Cardiac septum (tissue), 1 donor: Measurements from ENCODE around the gene NAV3. TPM values are rescaled to one million over a fixed set of nuclear protein-coding genes. Genes with fewer than 3 reads are reported as not detected.

Experiments
- DNase-seq: peaks from one replicate; pipeline ENCODE4 v3.0.0-alpha.2; 2020; ENCODE audit warnings: low spot score
- intact Hi-C: fragments of 100-400 bp; cut with DNase I; formaldehyde crosslinking; loops from one replicate; pipeline ENCODE4 v1.14.0; 2022
- total RNA-seq: library from RNA; stranded (reverse); fragmentation: NEBNext Ultra II Directional; extraction: Animal tissue kit (Norgen Biotek cat#: 25700); gene quantifications from one replicate; pipeline ENCODE4 v1.2.1, GENCODE V29; 2021
- donor health status: DM: no; HTN: no; CAD: no.

Gene NAV3
- total RNA-seq, 1 donor from 2014 or later = 2.9 TPM

DNA sequence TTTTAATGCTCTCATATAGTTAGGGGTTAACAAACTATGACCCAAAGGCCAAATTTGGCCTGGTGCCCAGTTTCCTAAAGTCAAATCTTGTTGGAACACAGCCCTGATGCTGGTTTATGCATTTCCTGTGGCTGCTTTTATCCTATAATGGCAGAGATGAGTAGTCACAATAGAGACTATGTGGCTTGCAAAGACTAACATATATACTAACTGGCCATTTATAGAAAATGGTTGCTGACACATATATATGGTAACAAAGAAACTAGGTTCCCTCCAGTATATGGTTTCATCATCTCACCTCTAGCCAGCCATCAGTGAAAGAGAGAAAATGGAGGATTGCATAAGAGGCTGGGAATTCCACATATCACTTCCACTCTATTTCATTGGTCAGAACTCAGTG is 10.8 kb downstream of the NAV3 start:
- DNase-seq = no peak
- intact Hi-C loops = no loop called here

DNA sequence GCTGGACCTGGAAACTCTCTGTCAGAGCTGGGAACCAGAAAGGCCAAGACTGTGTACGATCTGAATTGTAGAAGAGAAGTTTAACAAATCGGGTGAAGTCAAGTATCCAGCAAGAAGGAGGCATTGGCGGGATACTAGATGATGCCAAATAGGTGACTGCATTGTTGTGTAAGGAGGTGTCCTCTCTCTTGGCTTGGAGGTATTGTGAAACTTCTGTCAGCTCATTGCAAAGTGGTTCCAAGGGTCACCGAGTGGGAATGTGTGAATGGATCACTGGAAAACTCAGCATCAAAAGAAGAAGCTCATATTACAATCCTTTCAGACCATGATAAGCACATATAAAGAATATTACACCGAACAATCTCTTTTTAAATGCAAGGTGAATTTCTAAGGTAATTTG is 11.7 kb downstream of the NAV3 start:
- DNase-seq = no peak

DNA sequence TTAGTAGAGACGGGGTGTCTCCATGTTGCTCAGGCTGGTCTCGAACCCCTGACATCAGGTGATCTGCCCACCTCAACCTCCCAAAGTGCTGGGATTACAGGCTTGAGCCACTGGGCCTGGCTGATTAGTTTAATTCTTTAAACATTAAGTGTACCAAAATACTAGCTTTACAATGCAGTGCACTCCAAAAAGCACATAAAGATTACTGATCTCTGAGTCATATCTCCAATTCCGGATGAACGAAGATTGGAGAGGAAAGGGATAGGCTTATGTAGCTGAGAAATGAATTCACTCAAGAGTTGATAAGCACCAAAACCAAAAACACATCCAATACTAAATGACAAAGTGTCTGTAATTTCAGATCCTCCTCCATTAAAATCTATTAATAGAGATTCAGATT is 15.1 kb downstream of the NAV3 start:
- no peak for DNase-seq
- intact Hi-C loops = no loop called here

More for the DNA sequence above, 11.7 kb downstream of the NAV3 start:
- intact Hi-C loops = no loop called here

DNA sequence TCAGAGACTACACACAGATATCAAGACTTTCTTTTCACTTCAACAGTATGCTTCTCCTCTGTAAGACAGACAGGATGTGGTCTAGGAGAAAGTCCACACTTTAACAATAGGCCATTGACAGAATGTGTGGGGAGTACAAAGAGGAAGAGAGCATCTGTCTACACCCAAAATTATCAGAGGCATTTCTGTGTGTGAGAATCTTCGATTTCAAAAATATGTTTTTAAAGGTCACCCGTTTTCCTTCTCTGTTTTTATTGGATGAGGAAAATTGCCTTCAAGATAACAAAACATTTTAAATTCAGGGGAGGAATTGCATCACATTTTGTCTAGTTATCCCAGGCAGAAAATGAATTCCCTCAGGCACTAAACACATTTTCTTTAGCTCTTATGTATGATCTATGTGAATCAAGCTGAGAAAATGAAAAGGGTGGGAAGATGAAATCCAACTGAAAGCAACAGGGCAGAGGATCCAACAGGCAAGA is 16.4 kb downstream of the NAV3 start:
- DNase-seq = no peak
- intact Hi-C loops = no loop called here

DNA sequence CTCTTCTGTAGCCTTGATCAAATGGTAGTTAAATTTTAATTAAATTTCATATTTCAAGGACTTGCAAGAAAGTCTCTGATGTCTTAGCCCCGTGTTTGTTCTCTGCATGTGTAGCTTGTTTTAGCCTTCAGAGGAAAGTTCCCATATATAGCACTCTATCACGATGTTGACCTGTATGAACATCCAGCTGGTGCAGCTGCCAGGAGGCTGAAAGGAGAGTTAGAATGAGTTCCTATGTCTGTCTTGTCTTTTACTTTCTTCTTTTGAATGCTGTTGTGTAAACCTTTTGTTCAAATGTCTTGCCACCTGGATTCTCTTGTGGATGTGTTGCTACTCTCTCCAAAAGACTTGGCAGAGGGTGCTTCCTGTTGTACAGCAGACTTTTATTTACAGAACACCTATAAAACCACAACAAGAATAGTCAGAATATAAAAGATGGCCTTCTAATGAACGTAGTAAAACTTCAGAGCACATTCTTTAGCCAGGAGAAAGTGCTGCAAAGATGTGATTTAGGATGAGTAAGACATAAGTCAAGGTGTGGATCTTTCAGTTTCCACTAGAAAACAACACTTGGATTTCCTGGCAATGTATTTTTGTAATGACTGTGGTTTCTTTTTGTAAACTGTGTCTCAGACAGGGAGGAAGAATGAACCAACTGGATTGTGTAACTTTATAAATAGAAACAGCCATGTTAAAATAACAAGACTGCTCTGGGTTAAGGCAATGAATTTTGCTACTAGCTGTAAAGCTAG is 17.2 kb downstream of the NAV3 start:
- DNase-seq = no peak
- intact Hi-C loops = no loop called here

DNA sequence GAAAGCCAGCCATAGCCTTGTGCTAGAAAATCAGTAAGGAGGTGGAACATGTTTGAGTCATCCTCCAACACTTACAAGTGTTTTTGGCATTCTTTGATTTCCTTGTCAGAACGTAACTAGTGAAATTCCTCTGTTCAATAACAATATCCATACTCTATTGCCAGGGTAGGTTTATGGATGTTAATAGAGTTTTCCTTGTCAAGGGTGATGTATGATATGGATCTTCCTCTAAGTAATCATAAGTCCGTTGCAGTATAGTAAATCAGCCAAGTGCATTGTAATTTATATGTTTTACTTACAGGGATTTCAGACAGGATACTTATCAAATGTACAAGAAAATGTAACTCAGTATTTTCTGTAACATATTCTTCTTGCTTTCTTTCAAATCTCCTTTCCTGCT is 19.4 kb downstream of the NAV3 start:
- intact Hi-C loops = no loop called here
- DNase-seq = no peak

DNA sequence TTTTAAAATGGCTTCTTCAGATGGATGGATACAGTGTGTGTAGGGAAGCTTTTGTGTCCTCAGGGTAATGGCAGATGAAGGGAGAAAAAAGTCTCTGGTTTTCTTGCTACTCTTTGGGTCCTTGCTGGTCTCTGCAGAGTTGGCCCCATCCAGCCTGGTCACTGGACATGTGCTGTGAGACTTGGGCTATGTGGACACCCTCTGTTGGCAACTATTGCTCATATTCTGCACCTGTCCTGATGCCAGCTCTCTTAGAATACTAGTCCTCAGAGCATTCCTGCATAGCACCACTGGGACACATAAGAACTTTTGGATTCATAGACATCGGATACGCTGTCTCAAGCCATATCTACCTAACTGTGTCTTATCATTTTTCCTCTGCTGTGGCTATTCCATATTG is 20.0 kb downstream of the NAV3 start:
- intact Hi-C loops = no loop called here
- no peak for DNase-seq

DNA sequence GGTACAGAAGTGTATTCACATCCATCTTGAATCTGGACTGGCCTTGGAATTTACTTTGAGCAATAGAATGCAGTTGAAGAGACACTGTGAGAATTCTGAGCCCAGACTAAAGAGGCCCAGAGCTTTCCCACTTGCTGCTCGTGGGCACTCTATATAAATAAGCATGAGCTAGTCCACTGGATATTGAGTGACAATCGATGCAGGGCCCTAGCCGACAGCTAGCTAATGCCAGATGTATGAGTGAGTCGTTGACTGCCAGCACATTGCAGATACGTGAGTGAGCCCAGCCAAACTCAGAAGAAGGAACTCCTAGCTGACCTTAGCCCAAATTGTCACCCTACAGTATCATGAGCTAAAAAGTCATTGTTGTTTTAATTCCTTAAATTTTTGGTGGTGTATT is 24.9 kb downstream of the NAV3 start:
- peak; percentile 76 for DNase-seq

DNA sequence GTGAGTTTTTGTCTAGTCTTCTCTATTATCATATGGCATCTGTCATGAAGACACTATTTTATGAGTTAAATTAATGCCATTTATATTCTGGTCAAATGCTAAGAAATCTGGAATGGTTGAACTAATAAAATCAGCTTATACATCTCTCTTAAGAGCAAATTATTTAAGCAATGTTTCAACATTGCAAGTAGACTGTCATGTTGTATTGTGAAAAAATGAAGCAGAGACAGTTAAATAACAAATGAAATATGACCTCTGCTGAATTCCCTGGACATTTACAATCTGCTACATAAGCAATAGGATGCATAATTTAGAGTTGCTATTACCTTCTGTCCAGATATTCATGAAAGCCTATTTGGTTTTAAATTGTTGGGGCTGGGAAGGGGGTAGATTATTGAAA is 30.6 kb downstream of the NAV3 start:
- intact Hi-C loops = no loop called here

More for the DNA sequence above, 24.9 kb downstream of the NAV3 start:
- intact Hi-C loops = no loop called here

DNA sequence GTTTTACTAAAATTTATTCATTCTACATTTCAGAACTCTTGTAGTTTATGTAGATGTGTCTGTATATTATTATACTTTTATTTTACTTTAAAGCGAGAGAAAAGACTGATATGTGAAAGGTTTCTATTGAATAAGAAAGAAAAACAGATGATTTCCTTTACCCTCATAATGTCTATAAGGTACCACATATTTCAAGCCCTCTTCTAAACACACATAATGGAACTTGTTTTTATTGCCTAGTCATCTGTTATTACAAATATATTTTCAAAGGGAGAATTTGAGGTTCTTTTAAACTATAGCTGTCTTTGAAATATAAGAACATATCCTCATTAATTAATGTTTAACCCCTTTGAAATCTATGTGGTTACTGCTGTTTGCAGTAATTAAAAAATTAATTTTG is 34.5 kb downstream of the NAV3 start:
- intact Hi-C loops = no loop called here
- no peak for DNase-seq

More for the DNA sequence above, 30.6 kb downstream of the NAV3 start:
- DNase-seq = no peak

DNA sequence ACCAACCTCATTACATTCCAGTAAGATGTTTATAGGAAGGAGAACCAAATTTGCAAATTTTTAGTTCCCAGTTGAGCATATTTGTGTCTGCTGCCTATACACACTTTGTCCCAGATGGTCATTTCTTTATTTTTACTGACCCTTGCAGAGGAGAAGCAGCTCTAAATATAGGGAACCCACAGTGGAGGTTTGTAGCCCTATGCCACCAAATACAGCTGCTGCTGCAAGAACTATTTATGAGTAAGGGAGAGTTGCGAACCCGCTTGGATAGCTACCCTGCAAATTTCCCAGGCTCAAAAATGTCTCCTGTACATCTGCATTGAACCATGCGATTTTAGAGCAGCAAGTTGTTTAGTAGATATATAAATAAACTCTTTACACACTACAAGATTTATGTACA is 48.2 kb downstream of the NAV3 start:
- DNase-seq = no peak
- intact Hi-C loops = no loop called here

DNA sequence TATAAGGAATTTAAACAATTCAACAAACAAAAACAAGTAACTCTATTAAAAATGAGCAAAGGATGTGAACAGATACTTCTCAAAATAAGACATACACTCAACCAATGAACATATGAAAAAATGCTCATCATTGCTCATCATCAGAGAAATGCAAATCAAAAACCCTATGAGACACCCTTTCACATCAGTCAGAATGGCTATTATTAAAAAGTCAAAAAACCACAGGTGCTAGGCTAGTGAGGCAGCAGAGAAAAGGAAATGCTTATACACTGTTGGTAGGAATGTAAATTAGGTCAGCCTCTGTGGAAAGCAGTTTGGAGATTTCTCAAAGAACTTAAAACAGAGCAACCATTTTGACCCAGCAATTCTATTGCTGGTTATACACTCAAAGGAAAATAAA is 52.0 kb downstream of the NAV3 start:
- intact Hi-C loops = no loop called here
- no peak for DNase-seq

DNA sequence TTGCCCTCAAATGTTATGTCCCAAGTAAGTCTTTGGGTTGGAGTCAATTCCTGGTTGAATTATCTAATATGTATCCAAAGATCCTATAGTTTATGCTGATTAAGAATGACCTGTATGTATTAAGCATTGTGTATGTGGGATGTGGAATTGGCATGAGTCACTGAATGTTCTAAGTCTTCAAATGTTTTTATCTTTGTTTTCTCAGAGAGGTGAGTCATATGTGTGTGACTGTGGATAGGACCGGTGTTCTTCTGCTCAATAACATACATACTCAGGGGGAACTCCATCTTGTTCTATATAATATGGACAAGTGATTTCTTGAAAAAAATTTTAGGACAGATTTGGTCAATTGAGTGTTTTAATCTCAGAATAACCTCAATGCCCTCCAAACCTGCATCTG is 57.9 kb downstream of the NAV3 start:
- DNase-seq = no peak
- intact Hi-C loops = no loop called here

DNA sequence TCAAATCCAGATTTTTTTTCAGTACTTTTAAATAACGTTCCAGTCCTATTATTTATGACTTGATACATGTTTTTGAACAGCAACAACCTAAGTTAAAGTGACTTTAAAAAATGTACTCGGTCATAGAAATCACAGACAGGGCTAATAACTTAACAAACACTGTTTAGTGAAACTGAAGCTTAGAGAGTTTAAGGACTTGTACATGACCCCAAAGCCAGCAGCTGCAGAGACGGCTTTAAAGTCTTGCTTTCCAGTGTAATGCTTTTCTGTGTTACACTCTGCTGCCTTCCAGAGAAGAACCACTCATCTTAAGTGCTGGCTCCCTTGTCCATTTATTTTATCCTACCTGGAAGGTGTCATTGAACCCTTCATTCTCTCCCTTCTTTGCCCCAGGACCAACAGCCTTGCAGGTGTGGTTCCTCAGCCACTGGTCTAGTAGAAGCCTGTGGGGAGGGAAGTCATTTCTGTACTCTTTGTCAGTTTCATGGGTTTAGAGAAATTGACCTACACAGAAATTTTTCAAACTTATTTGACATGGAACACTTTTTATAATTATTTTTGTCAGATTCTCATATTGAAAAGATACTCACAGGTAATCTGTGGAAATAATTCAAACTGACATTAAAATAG is 60.9 kb downstream of the NAV3 start:
- intact Hi-C loops = no loop called here
- DNase-seq = no peak

DNA sequence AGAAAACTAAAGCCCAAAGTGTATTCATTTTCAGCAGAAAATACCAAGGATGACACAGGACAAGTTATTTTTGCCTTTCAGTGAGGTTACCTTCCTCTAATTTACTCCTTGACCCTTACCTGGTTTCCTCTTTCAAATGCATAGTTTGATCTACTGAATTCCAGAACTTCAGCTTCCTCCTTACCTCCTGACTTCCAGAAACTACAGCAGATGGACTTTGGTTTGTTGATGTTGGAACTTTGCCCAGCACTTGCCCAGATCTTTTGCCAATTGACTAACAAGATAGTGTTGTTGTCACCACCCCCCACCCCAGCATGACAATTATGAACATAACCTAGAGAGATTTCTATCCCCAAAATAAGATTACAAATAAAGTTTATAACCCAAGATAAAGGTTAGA is 63.2 kb downstream of the NAV3 start:
- DNase-seq = no peak
- intact Hi-C loops = no loop called here

DNA sequence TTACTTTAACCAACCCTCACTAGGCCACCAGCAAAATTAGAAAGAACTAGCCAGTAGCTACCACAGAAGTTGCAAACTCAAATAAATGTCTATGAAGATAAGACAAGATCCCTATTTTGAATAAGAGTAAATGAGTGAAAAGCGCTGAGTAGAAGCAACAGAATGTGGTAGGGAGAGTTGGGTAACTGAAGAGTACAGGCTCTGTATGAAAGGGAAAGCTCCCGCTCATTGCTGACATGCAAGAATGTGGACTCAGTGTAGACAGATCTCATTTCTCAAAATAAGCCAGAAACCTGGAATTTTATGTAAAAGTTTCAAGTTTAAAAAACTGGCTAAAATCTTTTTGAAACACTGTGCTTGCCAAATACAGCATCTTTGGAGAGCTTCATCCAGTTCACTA is 63.9 kb downstream of the NAV3 start:
- DNase-seq = no peak
- intact Hi-C loops = no loop called here

DNA sequence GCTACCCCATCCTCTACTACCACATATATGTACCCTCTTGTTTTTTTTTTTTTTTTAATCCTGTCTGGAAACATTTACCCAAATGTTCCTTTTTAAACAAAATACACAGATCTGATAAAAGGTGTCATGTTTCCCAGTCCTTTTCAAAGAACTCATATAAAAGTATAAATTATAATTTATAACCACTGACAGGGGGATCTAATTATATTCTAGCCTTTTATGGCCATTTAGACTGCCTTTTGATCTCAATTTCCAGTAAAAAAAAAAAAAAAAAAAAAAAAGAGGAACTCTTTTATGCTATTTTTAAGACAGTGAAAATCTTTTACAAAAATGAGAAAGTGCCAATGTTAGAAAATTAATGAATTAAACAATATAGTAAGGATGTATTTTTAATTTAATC is 65.0 kb downstream of the NAV3 start:
- DNase-seq = no peak
- intact Hi-C loops = no loop called here

DNA sequence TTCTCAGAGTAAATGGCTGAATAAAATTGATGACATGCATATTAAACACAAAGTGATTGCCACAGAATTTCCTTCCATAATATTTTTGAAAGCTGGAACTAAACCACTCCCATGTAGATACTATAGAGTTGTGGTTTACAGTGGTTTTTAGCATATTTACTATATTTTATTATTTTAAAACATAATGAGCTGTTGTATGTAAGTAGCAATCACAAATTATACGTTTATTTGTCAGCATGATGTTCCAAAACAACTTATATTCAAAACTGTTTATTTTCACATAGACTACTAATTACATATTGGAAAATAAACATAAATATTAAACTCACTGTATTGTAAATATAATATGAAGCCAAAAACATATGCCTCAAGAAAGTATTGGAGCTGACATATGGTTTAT is 77.2 kb downstream of the NAV3 start:
- intact Hi-C loops = no loop called here

DNA sequence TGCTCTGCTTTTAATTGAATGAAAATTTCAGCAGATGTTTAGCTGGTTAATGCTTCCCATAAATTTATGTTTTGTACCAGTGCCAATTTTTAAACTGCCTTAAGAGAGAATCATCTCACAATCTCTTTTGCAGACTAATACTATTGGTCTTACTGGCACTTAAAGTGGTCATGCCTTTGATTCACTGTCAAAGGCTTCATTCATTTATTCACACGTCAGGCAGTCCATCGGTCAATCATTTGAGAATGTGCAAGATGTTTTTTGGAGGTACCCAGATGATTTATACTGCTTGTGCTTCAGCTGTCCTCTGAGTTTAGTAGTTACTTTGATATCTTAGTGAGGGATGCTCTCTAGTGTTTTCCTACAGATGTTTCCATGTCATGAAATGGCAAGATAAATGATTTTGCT is 83.4 kb downstream of the NAV3 start:
- intact Hi-C loops = no loop called here
- DNase-seq = no peak

More for the DNA sequence above, 77.2 kb downstream of the NAV3 start:
- DNase-seq = no peak

DNA sequence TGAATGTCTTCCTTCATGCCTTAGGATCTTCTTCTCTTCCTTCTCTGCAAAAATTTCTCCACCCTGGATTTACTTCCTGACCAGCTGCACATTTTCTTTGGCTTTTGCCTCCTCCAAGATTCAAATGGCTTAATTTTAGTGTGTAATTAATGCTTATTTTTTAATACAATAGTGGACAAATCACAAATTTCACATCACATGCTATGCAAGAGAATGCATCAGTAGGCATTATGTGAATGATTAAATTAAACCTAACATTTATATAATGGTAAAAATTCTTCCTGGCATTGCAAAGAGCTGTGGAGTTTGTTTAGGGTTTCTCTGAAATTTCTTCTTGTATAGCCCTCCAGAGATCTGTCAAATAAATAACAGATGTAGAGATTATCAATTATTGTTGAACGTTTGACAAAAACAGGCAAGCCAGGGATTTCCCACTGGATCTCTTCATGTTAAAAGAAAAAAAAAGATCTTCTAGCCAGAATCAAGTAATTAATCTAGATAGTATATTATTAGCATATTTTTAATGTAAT is 84.4 kb downstream of the NAV3 start:
- intact Hi-C loops = no loop called here
- DNase-seq = no peak

DNA sequence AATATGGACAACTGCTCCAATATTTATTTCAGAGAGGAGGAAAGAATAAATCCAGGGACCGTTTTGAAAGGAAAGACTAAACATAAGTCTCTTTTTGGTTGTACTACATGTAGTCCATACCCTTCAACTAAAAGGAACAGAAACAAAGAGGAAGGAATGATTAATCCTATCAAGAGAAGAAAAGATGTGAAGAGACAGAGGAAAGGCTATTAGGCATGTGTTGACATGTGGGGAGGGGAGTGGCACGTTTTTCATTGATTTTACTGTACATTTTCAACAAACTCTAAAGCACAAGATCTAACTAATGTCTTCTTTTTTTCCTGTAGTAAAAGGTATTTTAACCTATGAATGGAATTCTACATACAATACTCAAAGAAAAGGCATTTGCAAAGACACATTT is 85.6 kb downstream of the NAV3 start:
- DNase-seq = no peak

More for the DNA sequence above, 85.6 kb downstream of the NAV3 start:
- intact Hi-C loops = no loop called here
